ENCODE results near the gene AARS2. TPM values are rescaled to one million over a fixed set of nuclear protein-coding genes. Genes with fewer than 3 reads are reported as not detected.

Gene AARS2
- total and polyA plus RNA-seq, 10 of the 15 experiments (the other 5 are each of a cell fraction or from before 2014, with no cell fraction given), result 0.71 to 18.3 (median 12.7) TPM

DNA sequence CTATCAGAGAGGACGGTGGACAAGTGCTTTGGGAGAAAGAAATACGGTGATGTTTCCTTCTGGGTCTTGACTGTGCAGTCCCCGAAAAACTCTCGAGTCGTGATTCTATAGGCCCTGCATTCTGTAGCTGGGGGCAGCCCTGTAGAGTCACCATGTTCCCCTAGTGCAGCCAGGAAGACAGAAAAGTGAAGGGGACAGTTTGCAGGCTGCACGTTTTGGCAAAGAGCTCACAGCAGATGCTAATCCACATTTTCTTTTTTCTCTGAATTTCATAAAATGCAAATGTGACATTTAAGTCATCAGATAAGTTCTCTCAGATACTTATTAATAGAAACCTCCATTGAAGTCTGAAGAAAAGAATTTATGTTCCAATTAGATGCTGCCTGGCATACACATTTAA lies 48.8 kb upstream of the AARS2 start:
- CTCF ChIA-PET, result no interaction called here
- POLR2A ChIA-PET, result no interaction called here
- no TSS peak for BruUV-seq (replicated peaks)

More for the DNA sequence above, 48.8 kb upstream of the AARS2 start:
- RAD21 ChIA-PET (ENCODE audit: unreplicated experiment), result interaction anchor here (0.9 kb wide), 1 partner anchor 26 kb away, joined by 3 read pairs; no protein-coding TSS in a partner anchor
- TF ChIP-seq, protein P1, sequence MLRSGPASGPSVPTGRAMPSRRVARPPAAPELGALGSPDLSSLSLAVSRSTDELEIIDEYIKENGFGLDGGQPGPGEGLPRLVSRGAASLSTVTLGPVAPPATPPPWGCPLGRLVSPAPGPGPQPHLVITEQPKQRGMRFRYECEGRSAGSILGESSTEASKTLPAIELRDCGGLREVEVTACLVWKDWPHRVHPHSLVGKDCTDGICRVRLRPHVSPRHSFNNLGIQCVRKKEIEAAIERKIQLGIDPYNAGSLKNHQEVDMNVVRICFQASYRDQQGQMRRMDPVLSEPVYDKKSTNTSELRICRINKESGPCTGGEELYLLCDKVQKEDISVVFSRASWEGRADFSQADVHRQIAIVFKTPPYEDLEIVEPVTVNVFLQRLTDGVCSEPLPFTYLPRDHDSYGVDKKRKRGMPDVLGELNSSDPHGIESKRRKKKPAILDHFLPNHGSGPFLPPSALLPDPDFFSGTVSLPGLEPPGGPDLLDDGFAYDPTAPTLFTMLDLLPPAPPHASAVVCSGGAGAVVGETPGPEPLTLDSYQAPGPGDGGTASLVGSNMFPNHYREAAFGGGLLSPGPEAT (IDR thresholded peaks at IDR 0.05; ENCODE audit: low read depth), result no peak
- TF ChIP-seq ZBED1 (IDR thresholded peaks at IDR 0.05; ENCODE audit: borderline replicate concordance), result no peak
- no peak for TF ChIP-seq IKZF1 (conservative IDR thresholded peaks at IDR 0.05)
- TF ChIP-seq CBX5 (IDR thresholded peaks at IDR 0.05; ENCODE audit: low read depth), result no peak
- TF ChIP-seq, protein P2, sequence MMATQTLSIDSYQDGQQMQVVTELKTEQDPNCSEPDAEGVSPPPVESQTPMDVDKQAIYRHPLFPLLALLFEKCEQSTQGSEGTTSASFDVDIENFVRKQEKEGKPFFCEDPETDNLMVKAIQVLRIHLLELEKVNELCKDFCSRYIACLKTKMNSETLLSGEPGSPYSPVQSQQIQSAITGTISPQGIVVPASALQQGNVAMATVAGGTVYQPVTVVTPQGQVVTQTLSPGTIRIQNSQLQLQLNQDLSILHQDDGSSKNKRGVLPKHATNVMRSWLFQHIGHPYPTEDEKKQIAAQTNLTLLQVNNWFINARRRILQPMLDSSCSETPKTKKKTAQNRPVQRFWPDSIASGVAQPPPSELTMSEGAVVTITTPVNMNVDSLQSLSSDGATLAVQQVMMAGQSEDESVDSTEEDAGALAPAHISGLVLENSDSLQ (IDR thresholded peaks at IDR 0.05), result no peak
- TF ChIP-seq EZH2 (IDR thresholded peaks at IDR 0.05; ENCODE audit: borderline replicate concordance, control insufficient read depth, low read depth, low read length), result no peak
- TF ChIP-seq ZNF622 (IDR thresholded peaks at IDR 0.05), result no peak
- TF ChIP-seq EP300 (IDR thresholded peaks at IDR 0.05; ENCODE audit: borderline replicate concordance in 1 of 2, control insufficient read depth in 1 of 2, low read depth in 2 of 2, low read length in 2 of 2), result no peak
- WGBS (ENCODE audit: insufficient coverage, insufficient replicate concordance, low lambda C conversion rate, missing lambda C conversion rate), result 35% methylated on average over 6 of the region's 6 CpGs
- SMC1A ChIA-PET (ENCODE audit: uncharacterized antibody, unreplicated experiment), result no interaction called here
- no peak for ATAC-seq
- Histone ChIP-seq H3K9ac (ENCODE audit: control insufficient read depth, insufficient read depth, low read length) (no peak overlapping the region), H3K36me3 (ENCODE audit: control insufficient read depth in 2 of 2, insufficient read depth in 2 of 2, low read length in 1 of 2) (no peaks in the 10 kb centered on the region), H2AFZ (ENCODE audit: control insufficient read depth, low read depth, low read length) (no peak overlapping the region), H3K9me3 (replicated peaks; ENCODE audit: control insufficient read depth, insufficient read depth, low read length) (no peaks in the 10 kb centered on the region), H3K4me3 (no peak overlapping the region), H3K27ac (ENCODE audit: control insufficient read depth, insufficient read depth) (no peak overlapping the region), H3K4me1 (ENCODE audit: control insufficient read depth, insufficient read depth, low read length) (no peaks in the 10 kb centered on the region), H4K20me1 (ENCODE audit: control insufficient read depth, insufficient read depth) (no peaks in the 10 kb centered on the region), H3K79me2 (ENCODE audit: control insufficient read depth, insufficient read depth, low read length) (no peaks in the 10 kb centered on the region), H3K27me3 (replicated peaks in 1 of 2; ENCODE audit: control insufficient read depth in 2 of 2, insufficient read depth in 2 of 2, low read length in 1 of 2) (peaks cover 0 to 3% of the 10 kb centered on the region in 2 experiments; a peak in 2 of 4 replicates), H3K4me2 (ENCODE audit: control insufficient read depth, insufficient read depth) (no peak overlapping the region)
- no peak for DNase-seq (ENCODE audit: low read depth, low spot score)
- intact Hi-C loops (cut with micrococcal nuclease; ENCODE audit: unreplicated experiment), result no loop called here
- in situ Hi-C loops (cut with MboI), result no loop called here
- FAIRE-seq, result no peak
